ENCODE data around the gene TTBK1.
"Not testable (repeated sequence)": the region's sequence is repeated elsewhere in the genome, so short reads cannot be mapped to it uniquely, and the experiment has no call there.

The TTBK1 gene

DNA sequence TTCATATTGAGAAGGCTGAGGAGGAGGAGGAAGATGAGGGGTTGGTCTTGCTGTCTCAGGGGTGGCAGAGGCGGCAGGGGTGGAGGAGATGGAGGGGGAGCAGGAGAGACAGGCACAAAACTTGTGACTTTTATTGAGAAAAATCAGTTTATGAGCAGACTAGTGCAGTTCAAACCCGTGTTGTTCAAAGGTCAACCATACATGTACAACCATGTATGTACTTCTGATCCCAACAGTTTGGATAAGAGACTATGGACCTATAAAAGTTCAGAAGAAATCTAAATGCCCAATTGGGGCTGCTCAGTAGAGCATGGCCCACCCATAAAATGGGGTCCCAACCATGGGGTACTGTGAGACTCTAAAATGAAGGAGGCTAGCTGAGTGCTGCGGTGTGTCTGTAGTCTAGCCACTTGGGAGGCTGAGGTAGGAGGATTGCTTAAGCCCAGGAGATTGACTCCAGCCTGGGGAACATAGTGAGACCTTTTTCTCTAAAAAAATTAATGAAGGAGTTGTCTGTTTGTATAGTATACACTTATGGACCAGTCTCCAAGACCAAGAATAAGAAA, 47.1 kb downstream of the TTBK1 start:
- no peak for DNase-seq

- no peak for DNase-seq
These were observed 47.6 kb downstream of the TTBK1 start for GRCh38 chr6:43290905-43291355.

DNA sequence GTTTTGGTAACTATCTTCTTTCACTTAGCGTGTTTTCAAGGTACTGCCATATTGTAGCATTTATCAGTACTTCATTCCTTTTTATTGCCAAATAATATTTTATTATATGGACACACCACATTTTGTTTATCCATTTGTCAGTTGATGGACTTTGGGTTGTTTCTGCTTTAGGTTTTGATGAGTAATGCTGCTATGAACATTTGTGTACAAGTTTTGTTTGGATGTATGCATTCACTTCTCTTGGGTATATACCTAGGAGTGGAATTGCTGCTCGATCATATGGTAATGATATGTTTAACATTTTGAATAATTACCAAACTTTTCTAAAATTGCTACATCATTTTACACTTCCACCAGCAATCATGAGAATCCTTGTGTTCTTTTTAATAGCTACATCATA, 48.4 kb downstream of the TTBK1 start:
- no peak for DNase-seq

GRCh38 chr6:43292341-43292740, 49.1 kb downstream of the TTBK1 start:
- DNase-seq = no peak

DNA sequence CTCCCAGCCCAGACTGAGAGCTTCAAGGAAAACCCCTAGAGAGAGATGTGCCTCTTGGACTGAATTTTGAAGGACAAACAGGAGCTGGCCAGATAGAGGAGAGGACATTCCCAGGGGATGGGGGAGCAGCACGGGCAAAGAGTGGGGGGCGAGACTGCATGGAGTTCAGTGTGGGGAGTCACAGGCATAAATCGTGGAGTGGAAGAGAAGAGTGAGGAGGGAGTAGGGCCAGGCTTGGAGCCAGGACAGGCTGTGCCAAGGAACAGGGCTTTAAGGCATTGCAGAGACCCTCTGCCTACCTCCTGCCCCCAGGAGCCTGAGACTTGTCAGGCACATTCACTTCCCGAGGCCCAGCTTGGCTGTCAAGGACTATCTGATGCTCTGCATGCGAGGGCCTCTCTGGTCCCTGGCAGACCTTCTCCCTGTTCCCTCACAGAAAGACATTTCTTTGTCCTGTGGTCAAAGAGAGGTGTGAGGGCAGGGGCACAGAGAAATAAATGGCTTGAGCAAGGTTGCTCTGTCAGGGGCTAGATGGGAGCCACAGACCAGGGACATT, 49.6 kb downstream of the TTBK1 start:
- DNase-seq = no peak

DNA sequence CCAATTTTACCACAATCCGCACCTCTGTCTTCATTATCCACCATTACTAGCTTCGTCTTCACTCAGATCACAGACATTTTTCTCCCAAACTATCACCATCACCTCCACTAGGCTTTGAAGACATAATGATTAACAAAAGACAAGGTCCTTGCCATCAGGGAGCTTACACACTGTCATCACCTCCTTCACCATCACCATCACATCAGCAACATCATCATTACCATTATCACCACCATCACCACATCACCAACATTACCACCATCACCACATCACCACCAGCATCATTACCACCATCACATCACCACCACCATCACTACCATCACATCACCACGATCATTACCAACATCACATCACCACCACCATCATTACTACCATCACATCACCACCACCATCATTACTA, 50.4 kb downstream of the TTBK1 start:
- no peak for DNase-seq

DNA sequence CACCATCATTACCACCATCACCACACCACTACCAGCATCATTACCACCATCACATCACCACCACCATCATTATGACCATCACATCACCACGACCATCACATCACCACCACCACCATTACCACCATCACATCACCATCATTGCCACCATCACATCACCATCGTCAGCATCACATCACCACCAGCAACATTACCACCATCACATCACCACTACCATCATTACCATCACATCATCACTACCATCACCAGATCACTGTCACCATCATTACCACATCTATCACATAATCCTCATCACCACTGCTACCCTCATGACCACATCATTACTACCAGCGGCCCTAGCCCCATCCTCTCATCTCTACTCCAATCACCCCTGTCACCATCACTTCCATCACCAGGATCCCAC, 51.3 kb downstream of the TTBK1 start:
- DNase-seq = no peak

- no peak for DNase-seq
These were observed 52.2 kb downstream of the TTBK1 start for GRCh38 chr6:43295456-43295855.

DNA sequence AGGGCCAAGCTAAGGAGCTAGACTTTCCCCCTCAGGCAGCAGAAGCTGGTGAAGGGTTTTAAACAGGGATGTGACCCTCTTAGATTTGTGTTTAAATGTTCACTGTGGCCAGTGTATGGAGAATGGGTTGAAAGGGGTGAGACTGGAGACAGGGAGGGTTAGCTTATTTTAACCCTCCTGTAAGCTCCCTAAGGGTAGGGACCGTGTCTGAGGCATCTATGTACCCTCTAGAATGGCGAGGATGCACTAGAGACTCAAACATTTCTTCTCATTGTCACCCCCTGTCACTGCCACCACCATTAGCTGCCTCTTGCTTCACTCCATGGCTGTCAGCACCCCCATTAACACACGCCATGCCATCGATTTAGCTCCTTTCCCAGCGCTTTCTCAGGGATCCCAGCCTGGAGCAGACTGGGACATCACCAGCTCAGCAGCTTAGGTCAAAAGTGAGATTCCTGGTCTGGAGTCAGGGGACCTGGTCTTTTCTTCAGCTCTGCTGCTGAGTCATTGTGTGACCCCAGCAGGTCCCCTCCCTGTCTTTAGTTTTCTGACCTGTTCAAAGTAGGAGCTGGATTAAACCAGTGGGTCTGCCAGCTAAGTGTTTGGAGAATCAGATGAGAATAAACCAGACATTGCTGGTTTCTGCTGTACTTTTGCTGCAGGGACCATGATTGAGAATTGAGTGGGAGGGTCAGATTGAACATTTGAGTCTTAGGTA, 53.7 kb downstream of the TTBK1 start:
- DNase-seq = no peak

DNA sequence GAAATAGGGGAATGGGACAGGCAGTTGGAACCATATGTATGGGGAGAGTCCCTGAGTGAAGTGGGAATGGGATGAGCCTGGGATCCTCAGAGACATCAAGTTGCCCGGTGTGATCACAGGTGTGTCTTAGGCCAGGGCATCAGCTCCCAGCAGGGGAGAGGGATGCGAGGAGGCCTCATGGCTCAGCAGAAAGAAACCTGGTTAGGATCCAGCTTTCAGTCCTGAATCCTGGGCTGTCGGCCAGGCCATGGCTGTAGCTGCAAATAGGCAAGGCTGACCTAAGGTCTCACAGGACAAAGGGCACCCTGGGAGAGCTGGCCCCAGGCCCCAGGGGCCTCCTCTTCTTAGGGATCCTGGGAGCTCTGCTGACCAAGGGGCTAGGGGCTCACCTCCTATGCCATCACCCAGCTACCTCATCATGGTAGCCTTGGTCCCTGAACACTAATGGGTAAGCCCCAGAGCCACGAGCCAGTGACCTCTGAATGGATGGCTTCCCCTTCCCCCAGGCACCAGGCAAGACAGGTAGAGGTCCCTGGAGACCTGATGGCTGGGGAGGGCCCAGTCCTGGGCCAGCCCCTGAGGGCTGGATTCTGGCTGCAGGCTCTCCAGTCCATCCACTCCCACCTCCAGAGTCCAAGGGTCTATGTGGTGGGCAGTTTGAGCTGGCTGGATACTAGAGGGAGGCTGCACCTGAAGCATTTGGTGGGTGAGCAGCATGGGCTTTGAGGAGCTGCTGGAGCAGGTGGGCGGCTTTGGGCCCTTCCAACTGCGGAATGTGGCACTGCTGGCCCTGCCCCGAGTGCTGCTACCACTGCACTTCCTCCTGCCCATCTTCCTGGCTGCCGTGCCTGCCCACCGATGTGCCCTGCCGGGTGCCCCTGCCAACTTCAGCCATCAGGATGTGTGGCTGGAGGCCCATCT, 54.6 kb downstream of the TTBK1 start, which contains the start of gene SLC22A7:
Gene SLC22A7, plus strand, starts transcription at position 617 of the 921 bp plus-strand sequence. Its CDS starts 99 bp downstream, at position 716.
- no peak for DNase-seq

GRCh38 chr6:43298565-43299337, 55.5 kb downstream of the TTBK1 start:
- no peak for DNase-seq

DNA sequence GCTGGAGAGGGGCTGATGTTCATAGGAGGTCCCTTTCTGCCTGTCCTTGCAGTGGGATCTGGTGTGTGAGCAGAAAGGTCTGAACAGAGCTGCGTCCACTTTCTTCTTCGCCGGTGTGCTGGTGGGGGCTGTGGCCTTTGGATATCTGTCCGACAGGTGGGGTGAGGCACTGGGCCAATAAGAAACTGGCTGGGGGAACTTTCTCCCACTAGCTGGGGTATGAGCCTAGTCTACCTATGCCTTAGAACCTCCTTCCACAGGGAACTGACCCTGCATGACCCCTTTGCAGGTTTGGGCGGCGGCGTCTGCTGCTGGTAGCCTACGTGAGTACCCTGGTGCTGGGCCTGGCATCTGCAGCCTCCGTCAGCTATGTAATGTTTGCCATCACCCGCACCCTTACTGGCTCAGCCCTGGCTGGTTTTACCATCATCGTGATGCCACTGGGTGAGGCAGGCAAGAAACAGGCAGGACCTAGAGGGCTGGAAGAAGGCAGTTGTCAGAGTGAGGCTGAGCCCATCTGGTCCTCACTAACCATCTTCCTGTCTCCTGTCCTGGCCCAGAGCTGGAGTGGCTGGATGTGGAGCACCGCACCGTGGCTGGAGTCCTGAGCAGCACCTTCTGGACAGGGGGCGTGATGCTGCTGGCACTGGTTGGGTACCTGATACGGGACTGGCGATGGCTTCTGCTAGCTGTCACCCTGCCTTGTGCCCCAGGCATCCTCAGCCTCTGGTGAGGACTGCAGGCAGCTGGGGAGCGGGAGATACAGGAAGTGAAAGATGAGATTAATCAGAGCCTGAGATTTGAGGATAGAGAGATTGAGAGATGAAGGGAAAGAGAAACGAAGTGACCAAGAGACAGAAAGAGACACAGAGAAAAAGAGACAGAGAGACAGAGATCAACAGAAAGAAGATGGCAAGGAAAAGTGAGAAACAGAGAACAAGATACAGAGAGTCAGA, 56.3 kb downstream of the TTBK1 start:
- DNase-seq = no peak

DNA sequence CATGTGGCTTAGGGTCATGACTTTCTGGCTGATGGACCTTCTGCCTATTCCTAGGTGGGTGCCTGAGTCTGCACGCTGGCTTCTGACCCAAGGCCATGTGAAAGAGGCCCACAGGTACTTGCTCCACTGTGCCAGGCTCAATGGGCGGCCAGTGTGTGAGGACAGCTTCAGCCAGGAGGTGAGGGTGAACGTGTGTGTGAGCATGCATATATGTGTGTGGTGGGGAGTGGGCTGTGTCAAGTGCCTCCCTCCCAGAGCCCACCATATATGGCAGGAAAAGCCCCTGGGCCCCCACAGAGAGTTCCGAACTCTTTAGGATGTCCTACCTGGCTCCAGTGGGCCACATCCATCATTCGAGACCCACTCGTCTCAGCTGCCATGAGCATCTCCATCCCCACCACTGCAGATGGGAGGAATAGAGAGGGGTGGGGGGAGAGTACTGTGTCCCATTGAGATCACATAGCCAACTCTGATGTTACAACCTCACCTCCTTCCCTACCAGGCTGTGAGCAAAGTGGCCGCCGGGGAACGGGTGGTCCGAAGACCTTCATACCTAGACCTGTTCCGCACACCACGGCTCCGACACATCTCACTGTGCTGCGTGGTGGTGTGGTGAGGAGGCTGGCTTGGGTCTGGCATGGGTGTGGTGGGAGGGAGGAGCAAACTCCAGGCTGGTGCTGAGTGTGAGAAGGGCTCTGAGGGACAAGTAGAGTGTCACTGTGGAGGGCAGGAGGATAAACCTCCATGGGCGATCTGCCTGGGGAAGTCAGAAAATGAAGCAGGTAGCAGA, 58.0 kb downstream of the TTBK1 start:
- DNase-seq = no peak

- no peak for DNase-seq
These were observed 58.8 kb downstream of the TTBK1 start for GRCh38 chr6:43302126-43302525.

DNA sequence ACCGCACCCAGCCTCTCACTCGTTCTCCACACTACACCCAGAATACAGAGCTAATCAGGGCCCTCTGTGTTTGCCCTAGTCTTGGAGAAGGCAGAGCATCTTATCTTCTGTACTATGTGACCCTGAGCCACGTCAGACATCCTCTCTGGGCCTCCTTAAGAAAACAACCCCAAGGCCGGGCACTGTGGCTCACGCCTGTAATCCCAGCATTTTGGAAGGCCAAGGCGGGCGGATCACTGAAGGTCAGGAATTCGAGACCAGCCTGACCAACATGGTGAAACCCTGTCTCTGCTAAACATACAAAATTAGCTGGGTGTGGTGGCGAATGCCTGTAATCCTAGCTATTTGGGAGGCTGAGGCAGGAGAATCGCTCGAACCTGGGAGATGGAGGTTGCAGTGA, 59.7 kb downstream of the TTBK1 start:
- DNase-seq = not testable (repeated sequence)

DNA sequence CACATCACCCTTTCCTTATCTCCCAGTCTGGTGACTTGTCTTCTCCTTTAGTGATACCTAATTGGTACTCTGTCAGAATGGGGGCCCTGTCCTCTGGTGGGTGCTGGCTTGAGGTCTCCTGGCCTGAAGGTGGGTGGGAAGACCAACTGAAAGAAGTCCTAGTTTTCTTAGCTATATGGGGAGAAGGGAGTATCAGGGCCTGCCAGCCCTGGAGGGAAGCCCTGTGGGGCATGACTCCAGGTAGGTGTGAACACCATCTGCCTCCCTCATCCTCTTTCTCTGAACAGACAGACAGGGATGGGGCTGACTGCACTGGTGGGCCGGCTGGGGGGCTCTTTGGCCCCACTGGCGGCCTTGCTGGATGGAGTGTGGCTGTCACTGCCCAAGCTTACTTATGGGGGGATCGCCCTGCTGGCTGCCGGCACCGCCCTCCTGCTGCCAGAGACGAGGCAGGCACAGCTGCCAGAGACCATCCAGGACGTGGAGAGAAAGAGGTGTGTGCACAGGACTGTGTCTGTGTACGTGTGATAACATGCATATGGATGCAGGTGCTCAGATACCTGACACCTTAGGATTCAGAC, 60.6 kb downstream of the TTBK1 start:
- no peak for DNase-seq

- no peak for DNase-seq
These were observed 61.1 kb downstream of the TTBK1 start for GRCh38 chr6:43304361-43304760.

- DNase-seq = no peak
These were observed 61.6 kb downstream of the TTBK1 start for GRCh38 chr6:43304882-43305281.

- DNase-seq = no peak
These were observed 62.8 kb downstream of the TTBK1 start for GRCh38 chr6:43306086-43306485.
